Activated T-helper 17 cell treated with anti-CD3 and anti-CD28 coated beads, Interleukin-2, amount 50 U/mL, for 72 hours (primary cell): ENCODE results near the gene ATG14. TPM values are rescaled to one million over a fixed set of nuclear protein-coding genes. Genes with fewer than 3 reads are reported as not detected.
"Not testable (repeated sequence)": the region's sequence is repeated elsewhere in the genome, so short reads cannot be mapped to it uniquely, and the experiment has no call there.

ENCODE experiments used
- ATAC-seq: fragments of 150-1000 bp; cut with Tn5 transposase; replicated peaks from 2 replicates; pipeline ENCODE4 v1.10.0; 2021; ENCODE audit warnings: mild to moderate bottlenecking, moderate library complexity
- H3K27ac Mint-ChIP-seq: one replicate; pipeline ENCODE4 v1.8.0; 2022; ENCODE audit warnings: mixed read lengths
- H3K27me3 Mint-ChIP-seq: one replicate; pipeline ENCODE4 v1.8.0; 2022; ENCODE audit warnings: mixed read lengths
- H3K36me3 Mint-ChIP-seq: one replicate; pipeline ENCODE4 v1.8.0; 2022; ENCODE audit warnings: low read depth, mild to moderate bottlenecking, mixed read lengths
- H3K4me1 Mint-ChIP-seq: one replicate; pipeline ENCODE4 v1.8.0; 2022; ENCODE audit warnings: mixed read lengths
- H3K4me3 Mint-ChIP-seq: one replicate; pipeline ENCODE4 v1.8.0; 2022; ENCODE audit warnings: mild to moderate bottlenecking, mixed read lengths
- H3K9me3 Mint-ChIP-seq: one replicate; pipeline ENCODE4 v1.8.0; 2022; ENCODE audit warnings: mixed read lengths
- total RNA-seq, 2 donors: library from RNA; stranded (reverse); gene quantifications; one replicate each; pipeline ENCODE4 v1.2.3, GENCODE V29; 2022

ATG14 gene
- total RNA-seq, 2 donors from 2014 or later, result 6.2 to 8.0 TPM

DNA sequence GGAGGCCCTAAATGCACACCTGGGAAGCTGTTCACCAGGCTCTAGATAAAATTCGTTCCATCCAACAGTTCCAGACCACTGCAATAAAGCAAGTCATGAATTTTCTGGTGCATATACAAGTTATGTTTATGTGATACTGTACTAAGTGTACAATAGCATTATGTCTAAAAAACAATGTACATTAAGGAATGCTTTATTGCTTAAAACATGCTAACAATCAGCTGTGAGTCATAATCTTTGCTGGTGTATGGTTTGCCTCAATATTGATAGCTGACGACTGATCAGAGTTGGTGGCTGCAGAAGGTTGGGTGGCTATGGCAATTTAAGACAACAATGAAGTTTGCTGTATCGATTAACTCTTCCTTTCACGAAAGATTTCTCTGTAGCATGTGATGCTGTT is 52.3 kb downstream of the ATG14 start:
- H3K27me3 Mint-ChIP-seq, result no peaks in the 10 kb centered on the region
- no peak for ATAC-seq
- no peaks in the 10 kb centered on the region for H3K36me3 Mint-ChIP-seq
- peaks cover 13% of the 10 kb centered on the region for H3K4me1 Mint-ChIP-seq
- no peaks in the 10 kb centered on the region for H3K9me3 Mint-ChIP-seq
- H3K4me3 Mint-ChIP-seq, result no peak overlapping the region
- H3K27ac Mint-ChIP-seq, result no peak overlapping the region

DNA sequence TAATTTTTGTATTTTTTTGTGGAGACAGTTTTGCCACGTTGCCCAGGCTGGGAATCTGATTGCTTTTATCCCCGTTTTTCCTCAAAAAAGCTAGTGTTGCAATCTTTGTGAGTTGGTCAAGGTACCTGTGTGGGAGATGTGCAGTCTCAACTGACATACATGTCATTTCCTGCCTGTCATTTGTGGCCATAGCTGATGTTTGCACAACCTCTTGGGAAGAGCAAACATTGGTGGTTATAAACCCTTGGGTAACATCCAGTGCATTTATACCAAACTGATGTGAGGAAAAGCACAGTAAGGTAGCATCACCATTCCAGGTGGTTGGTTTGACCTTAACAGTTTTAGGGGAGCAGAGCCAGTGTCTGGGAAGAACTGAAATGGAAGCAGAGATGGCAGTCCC is 54.7 kb downstream of the ATG14 start:
- no peak overlapping the region for H3K27ac Mint-ChIP-seq
- no peak overlapping the region for H3K4me3 Mint-ChIP-seq
- no peak for ATAC-seq
- no peaks in the 10 kb centered on the region for H3K27me3 Mint-ChIP-seq
- H3K36me3 Mint-ChIP-seq, result peaks cover 5% of the 10 kb centered on the region
- H3K4me1 Mint-ChIP-seq, result peaks cover 17% of the 10 kb centered on the region
- H3K9me3 Mint-ChIP-seq, result no peaks in the 10 kb centered on the region

DNA sequence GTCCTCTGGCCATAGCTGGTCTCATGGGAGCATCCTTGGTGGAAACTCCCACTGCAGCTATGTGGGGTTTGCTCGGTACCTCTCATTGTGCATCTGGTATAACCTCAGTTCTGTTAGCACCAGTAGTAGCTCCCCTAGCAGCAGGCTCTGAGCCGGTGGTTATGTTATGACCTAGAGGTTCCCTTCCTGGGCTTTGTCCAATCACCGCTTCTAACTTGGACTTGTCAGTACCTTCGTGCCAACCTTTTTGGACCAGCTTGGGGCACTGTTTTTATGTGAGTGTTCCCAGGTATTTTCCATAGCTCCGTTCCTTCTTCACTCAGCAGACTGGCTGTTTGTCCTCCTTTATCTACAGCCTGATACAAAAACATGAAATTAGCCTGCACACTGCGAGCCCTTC is 55.7 kb downstream of the ATG14 start:
- peaks cover 11% of the 10 kb centered on the region for H3K4me1 Mint-ChIP-seq
- H3K27ac Mint-ChIP-seq, result no peak overlapping the region
- H3K4me3 Mint-ChIP-seq, result no peak overlapping the region
- no peaks in the 10 kb centered on the region for H3K27me3 Mint-ChIP-seq
- no peak for ATAC-seq
- H3K9me3 Mint-ChIP-seq, result no peaks in the 10 kb centered on the region
- H3K36me3 Mint-ChIP-seq, result peaks cover 13% of the 10 kb centered on the region

- Mint-ChIP-seq H3K9me3 (no peaks in the 10 kb centered on the region), H3K27me3 (no peaks in the 10 kb centered on the region), H3K36me3 (peaks cover 25% of the 10 kb centered on the region), H3K4me3 (peak overlapping the region; percentile 69), H3K27ac (peak overlapping the region; percentile 84), H3K4me1 (peaks cover 12% of the 10 kb centered on the region)
- peak; percentile 89 for ATAC-seq
Observed at GRCh38 chr14:55354500-55354899, 57.1 kb downstream of the ATG14 start.

DNA sequence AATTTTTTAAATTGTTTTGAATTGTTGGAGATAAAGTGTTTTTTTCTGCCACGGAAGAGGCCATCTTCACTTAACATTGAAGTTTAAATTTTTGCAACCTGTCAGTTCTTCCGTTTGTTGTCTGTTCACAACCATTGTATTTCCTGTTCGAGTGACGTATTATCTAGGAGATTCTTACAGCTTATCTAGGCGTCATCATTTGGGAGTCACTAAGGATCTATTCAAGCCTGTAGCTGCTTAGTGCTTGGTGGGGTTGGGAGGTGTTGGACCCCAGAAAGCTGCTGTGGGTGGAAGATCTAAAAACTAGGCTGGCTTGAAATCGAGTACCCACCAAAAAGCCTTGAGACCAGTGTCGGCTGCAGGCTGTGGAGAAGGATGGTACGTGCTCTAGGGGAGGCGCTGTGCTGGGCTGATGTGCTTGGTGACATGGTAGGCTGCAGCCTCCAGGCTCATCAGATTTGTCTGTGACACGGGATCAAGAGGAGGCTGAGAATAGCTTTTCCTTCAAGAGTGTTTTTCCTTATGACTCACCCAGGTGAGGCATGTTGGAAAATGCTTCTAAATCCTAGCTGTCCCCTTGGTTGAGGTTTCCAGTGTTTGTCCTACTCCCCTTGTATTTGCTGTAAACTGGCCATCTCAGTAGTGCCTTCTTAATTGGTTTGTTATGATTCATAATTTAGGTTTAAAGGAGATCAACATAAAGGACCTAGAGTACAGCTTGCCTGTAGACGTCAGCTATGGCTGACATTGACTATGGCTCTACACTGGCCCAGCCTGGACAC is 57.8 kb downstream of the ATG14 start:
- Mint-ChIP-seq H3K27ac (peak overlapping the region; percentile 84), H3K27me3 (no peaks in the 10 kb centered on the region), H3K9me3 (no peaks in the 10 kb centered on the region), H3K36me3 (peaks cover 30% of the 10 kb centered on the region), H3K4me1 (peaks cover 19% of the 10 kb centered on the region), H3K4me3 (peak overlapping the region; percentile 69)
- peak; percentile 57 for ATAC-seq

DNA sequence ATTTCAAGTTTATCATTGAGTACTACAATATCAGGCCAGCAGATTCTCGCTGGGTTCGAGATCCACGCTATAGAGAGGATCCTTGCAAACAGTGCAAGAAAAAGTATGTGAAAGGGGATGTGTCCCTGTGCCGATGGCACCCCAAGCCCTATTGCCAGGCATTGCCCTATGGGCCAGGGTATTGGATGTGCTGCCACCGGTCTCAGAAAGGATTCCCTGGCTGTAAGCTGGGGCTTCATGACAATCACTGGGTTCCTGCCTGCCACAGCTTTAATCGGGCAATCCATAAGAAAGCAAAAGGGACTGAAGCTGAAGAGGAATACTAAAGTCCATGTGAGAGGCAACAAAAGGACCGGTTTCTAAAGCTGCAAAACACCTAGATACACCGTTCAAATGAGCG is 59.4 kb downstream of the ATG14 start:
- Mint-ChIP-seq H3K4me1 (peaks cover 29% of the 10 kb centered on the region), H3K9me3 (no peaks in the 10 kb centered on the region), H3K27me3 (no peaks in the 10 kb centered on the region), H3K27ac (peak overlapping the region; percentile 33), H3K36me3 (peaks cover 30% of the 10 kb centered on the region), H3K4me3 (no peak overlapping the region)
- no peak for ATAC-seq

DNA sequence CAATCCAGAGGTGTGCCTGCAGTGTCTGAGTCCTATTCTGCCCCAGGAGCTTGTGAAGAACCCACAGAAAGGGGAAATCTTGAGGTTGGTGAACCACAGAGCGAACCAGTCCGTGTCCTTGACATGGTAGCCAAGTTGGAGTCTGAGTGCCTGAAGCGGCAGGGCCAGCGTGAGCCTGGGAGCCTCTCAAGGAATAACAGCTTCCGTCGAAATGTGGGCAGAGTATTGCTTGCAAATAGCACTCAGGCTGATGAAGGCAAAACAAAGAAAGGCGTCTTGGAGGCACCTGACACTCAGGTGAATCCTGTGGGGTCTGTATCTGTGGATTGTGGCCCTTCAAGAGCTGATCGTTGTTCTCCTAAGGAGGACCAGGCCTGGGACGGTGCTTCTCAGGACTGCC is 60.5 kb downstream of the ATG14 start:
- Mint-ChIP-seq H3K4me3 (no peak overlapping the region), H3K4me1 (peaks cover 33% of the 10 kb centered on the region), H3K27ac (peak overlapping the region; percentile 14), H3K27me3 (no peaks in the 10 kb centered on the region), H3K9me3 (no peaks in the 10 kb centered on the region), H3K36me3 (peaks cover 30% of the 10 kb centered on the region)
- ATAC-seq, result no peak

DNA sequence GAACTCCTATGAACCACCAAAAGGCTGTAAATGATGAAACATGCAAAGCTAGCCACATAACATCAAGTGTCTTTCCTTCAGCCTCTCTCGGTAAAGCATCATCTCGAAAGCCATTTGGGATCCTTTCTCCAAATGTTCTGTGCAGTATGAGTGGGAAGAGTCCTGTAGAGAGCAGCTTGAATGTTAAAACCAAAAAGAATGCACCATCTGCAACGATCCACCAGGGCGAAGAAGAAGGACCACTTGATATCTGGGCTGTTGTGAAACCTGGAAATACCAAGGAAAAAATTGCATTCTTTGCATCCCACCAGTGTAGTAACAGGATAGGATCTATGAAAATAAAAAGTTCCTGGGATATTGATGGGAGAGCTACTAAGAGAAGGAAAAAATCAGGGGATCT is 61.2 kb downstream of the ATG14 start:
- ATAC-seq, result no peak
- H3K36me3 Mint-ChIP-seq, result peaks cover 30% of the 10 kb centered on the region
- peak overlapping the region; percentile 14 for H3K27ac Mint-ChIP-seq
- H3K4me3 Mint-ChIP-seq, result no peak overlapping the region
- peaks cover 38% of the 10 kb centered on the region for H3K4me1 Mint-ChIP-seq
- no peaks in the 10 kb centered on the region for H3K9me3 Mint-ChIP-seq
- H3K27me3 Mint-ChIP-seq, result no peaks in the 10 kb centered on the region

DNA sequence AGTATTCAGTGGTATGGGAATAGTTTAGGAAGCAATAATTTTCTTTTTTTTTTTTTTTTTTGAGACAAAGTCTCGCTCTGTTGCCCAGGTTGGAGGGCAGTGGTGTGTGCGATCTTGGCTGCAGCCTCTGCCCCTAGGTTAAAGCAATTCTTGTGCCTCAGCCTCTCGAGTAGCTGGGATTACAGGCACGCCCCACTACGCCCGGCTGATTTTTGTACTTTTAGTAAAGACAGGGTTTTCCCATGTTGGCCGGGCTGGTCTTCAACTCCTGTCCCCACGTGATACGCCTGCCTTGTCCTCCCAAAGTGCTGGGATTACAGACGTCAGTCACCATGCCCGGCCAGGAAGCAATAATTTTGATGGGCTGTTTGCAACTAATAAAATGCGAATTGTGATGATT is 62.1 kb downstream of the ATG14 start:
- H3K27ac Mint-ChIP-seq, result peak overlapping the region; percentile 70
- H3K27me3 Mint-ChIP-seq, result no peaks in the 10 kb centered on the region
- no peaks in the 10 kb centered on the region for H3K9me3 Mint-ChIP-seq
- peak overlapping the region; percentile 61 for H3K4me3 Mint-ChIP-seq
- no peak for ATAC-seq
- peaks cover 30% of the 10 kb centered on the region for H3K36me3 Mint-ChIP-seq
- H3K4me1 Mint-ChIP-seq, result peaks cover 46% of the 10 kb centered on the region

GRCh38 chr14:55348766-55349453 is 62.7 kb downstream of the ATG14 start:
- H3K27me3 Mint-ChIP-seq, result no peaks in the 10 kb centered on the region
- H3K36me3 Mint-ChIP-seq, result peaks cover 30% of the 10 kb centered on the region
- peak overlapping the region; percentile 61 for H3K4me3 Mint-ChIP-seq
- H3K27ac Mint-ChIP-seq, result peak overlapping the region; percentile 70
- peaks cover 46% of the 10 kb centered on the region for H3K4me1 Mint-ChIP-seq
- H3K9me3 Mint-ChIP-seq, result no peaks in the 10 kb centered on the region
- peak; percentile 94 for ATAC-seq

DNA sequence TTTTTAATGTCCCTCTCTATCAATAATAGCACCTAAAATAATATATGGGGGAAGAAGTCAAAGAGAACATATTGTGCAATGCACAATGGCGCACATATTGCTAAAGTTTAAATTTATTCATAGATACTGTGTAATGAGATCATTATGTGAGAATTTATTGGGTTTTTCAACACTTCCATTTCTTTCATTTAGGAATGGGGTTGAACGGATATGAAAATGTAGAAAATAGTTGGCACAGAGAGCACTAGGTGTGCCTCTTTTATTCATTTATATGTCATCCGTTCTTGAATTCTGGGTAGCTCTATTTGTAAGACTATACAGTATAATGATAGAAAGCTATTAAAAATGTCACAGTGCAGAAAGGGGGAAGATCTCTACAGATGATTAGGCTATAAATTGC is 63.9 kb downstream of the ATG14 start:
- Mint-ChIP-seq H3K4me1 (peaks cover 43% of the 10 kb centered on the region), H3K36me3 (peaks cover 30% of the 10 kb centered on the region), H3K9me3 (no peaks in the 10 kb centered on the region), H3K27me3 (no peaks in the 10 kb centered on the region), H3K27ac (no peak overlapping the region), H3K4me3 (no peak overlapping the region)
- ATAC-seq, result no peak

- Mint-ChIP-seq H3K36me3 (peaks cover 26% of the 10 kb centered on the region), H3K27me3 (no peaks in the 10 kb centered on the region), H3K4me3 (no peak overlapping the region), H3K27ac (no peak overlapping the region), H3K4me1 (peaks cover 43% of the 10 kb centered on the region), H3K9me3 (no peaks in the 10 kb centered on the region)
- no peak for ATAC-seq
Observed at GRCh38 chr14:55347040-55347439, 64.6 kb downstream of the ATG14 start.

DNA sequence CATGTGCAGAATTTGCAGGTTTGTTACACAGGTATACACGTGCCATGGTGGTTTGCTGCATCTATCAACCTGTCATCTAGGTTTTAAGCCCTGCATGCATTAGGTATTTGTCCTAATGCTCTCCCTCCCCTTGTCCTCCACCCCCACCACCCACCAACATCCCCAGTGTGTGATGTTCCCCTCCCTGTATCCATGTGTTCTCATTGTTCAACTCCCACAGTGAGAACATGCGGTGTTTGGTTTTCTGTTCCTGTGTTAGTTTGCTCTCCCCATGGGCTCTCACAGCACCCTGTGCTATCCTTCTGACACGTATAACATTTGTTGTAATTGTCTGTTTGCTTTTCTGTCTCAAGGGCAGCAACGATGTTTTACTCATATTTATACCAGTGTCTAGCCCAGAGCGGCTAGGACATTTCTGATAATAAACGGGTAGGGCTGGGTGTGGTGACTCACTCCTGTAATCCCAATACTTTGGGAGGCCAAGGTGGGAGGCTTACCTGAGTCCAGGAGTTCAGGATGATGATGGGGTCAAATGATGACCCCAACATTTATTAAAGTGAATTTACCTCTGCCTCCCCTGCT is 67.0 kb downstream of the ATG14 start:
- H3K4me3 Mint-ChIP-seq, H3K36me3 Mint-ChIP-seq, ATAC-seq, H3K9me3 Mint-ChIP-seq, H3K27me3 Mint-ChIP-seq: not testable (repeated sequence)
- Mint-ChIP-seq H3K4me1 (peaks cover 56% of the 10 kb centered on the region), H3K27ac (peak overlapping the region; percentile 41)

GRCh38 chr14:55341781-55342180 is 69.8 kb downstream of the ATG14 start:
- Mint-ChIP-seq H3K4me3 (no peak overlapping the region), H3K9me3 (no peaks in the 10 kb centered on the region), H3K4me1 (peaks cover 46% of the 10 kb centered on the region), H3K36me3 (no peaks in the 10 kb centered on the region), H3K27ac (peak overlapping the region; percentile 76), H3K27me3 (no peaks in the 10 kb centered on the region)
- ATAC-seq, result no peak

DNA sequence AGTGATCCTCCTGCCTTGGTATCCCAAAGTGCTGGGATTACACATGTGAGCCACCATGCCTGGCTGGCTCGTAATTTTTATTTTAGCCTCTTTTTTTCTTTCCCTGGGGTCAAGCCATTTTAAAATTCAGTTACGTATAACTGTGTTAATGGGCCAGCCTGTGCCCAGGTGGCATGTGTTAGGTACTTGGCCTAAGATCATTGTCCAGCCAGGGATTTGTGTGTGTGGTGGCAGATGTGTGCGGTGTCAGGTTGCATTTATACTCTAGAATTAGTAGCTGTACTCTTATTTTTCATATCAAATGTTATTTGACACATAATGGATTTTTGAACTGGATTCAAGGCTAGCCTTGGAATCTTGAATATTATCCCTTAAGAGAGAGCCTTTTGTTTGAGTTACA is 71.1 kb downstream of the ATG14 start:
- Mint-ChIP-seq H3K36me3 (no peaks in the 10 kb centered on the region), H3K27me3 (no peaks in the 10 kb centered on the region), H3K4me3 (peak overlapping the region; percentile 64), H3K9me3 (no peaks in the 10 kb centered on the region), H3K27ac (peak overlapping the region; percentile 45), H3K4me1 (peaks cover 45% of the 10 kb centered on the region)
- no peak for ATAC-seq
